GM19463 (cell line): ENCODE results near the gene TMC1.

Experiments
- ATAC-seq: cut with Tn5 transposase; IDR thresholded peaks from one replicate; pipeline ENCODE4 v1.9.1; 2021; ENCODE audit warnings: mild to moderate bottlenecking, moderate library complexity; ENCODE audit not compliant: unreplicated experiment

The TMC1 gene

GRCh38 chr9:72565535-72565934 lies 44.1 kb downstream of the TMC1 start:
- no peak for ATAC-seq

- ATAC-seq = no peak
Measured at GRCh38 chr9:72574156-72574810, 52.9 kb downstream of the TMC1 start.

- no peak for ATAC-seq
Measured at GRCh38 chr9:72575666-72576065, 54.3 kb downstream of the TMC1 start.

GRCh38 chr9:72576087-72576486 lies 54.7 kb downstream of the TMC1 start:
- no peak for ATAC-seq

DNA sequence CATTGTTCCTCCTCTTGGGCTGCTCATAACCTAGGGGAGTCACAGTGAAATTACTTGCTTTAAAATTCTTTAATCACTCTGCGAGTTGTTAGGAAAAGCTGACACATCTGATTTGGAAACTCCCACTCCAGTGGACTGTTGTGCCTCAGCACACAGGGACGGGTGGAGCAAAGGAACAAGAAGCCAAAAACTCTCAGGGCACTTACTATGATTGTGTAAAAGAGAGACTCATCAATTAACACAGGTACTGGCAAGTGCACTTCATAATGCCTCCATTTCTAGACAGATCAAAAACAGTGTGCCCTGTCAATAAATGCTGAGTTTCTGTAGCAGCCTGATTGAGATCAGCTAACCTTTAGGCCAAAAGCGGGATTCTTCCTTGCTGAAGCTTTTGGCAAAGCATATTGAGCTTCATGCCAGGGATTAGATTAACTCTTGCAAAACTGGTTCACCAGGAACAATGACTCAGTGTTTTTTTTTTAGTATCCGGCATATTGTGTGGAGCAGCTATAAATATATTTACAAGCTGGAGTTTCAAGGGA lies 55.9 kb downstream of the TMC1 start:
- no peak for ATAC-seq

DNA sequence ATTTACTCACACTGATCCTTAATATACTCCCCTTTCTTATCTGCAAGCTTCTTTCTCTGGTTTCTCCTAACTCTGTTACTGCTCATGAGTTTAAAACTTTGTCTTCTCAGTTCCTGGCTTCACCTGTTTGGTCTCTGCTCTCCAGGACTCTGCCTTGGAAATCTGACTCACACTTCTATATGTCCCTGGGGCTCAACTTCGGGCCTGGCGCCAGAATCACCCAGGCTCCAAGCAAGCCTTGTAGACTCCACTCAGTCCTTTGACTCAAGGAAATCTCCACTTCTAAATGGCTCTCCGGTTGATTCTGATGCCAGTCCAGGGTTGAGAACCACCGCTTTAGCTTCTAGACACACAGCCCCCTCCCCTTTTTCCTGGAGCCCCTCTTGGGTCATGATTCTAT lies 57.8 kb downstream of the TMC1 start:
- ATAC-seq = no peak

DNA sequence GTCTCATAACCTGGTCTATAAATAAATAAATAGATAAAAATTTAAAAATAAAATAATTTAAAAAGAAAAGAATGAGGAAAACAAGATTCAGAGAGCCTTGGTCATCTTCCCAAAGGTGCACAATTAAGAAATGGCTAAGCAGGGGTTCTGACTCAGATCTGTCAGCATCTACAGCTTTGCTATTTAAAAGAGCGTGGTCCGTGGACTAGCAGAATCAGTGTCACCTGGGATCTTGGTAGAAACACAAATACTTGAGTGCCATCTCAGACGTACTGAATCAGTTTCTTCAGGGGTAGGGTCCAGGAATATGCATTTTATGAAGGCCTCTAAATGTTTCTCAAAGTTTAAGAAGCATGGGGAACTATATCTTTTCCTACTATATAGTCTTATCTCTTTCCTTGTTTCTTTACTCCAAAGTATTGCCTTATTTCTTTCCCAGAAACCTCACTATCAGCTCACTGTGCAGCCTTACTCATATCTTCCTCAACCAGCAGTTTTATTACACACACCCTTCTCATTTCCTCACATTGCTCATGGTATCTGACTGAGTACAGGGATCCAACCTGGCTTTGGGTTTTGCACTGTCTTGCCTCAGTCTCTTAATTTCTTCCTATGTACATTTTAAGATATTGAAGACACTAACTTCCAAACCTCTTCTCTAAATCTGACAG lies 58.6 kb downstream of the TMC1 start:
- no peak for ATAC-seq

GRCh38 chr9:72581694-72582093 lies 60.3 kb downstream of the TMC1 start:
- no peak for ATAC-seq

DNA sequence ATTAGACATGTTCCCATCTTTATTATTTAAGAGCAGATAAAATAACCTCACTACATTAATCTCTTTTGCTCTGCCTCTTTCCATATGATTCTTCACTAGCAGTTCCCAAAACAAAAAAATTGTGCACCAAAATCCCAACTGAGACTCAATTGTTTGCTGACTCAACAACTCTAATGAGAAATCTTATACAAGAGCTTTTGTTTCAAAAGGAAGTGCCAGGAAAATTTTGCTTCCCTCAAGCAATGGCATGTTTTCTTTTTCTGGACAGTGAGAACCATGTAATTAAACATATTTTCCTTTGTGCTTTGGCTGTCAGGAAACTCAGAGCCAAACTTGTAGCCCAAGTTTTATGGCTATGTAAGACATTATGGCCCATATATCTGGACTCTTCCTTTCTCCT lies 62.0 kb downstream of the TMC1 start:
- no peak for ATAC-seq

DNA sequence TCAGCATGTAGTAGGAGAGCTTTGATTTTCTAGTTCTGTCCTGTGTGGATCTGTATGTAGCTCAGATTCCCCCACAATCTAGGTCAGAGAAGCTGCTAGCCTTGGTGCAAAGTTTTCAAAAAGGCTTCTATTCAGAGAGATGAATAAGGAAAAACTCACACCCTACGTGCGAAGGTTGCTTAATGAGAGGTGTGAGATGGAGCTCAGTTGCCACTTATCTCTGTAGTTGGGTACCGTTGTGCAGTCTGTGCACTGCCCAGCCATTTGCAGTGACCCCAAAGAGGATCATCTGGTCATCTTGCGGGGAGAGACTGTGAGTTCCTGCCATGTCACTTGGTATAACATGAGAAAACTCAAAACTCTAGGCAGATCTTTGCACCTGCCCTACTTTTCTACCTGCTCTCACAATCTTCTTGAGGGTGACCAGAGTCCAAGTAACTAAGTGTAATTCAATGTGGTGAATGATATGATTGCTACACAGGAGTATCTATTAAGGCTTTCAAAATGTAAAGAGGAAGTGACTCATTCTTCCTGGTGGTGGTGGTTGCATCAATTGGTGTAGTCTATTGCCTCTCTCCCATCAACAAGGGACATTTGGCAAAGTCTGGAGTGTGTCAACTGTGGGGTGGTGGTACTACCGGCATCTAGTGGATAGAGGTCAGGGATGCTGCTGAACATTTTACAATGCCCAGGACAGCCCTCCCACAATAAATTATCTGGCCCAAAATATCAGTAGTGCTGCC lies 65.2 kb downstream of the TMC1 start:
- ATAC-seq = peak; percentile 80

DNA sequence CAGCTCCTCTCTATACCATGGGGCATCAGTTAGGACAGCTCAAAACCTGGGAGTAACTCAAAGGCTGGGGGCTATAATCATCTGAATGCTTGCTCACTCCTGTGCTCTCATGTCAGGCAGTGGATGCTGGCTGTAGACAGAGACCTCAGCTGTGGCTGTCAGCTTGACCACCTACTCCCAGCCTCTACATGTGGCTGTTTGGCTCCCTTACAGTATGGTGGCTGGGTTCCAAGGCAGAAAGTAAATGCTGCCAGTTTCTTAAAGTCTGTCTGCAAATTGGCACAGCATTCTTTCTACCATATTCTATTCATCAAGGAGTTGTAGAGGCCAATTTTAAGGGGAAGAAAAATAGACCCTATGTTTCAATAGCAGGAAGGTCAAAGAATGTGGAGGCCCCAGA lies 66.9 kb downstream of the TMC1 start:
- ATAC-seq = no peak

DNA sequence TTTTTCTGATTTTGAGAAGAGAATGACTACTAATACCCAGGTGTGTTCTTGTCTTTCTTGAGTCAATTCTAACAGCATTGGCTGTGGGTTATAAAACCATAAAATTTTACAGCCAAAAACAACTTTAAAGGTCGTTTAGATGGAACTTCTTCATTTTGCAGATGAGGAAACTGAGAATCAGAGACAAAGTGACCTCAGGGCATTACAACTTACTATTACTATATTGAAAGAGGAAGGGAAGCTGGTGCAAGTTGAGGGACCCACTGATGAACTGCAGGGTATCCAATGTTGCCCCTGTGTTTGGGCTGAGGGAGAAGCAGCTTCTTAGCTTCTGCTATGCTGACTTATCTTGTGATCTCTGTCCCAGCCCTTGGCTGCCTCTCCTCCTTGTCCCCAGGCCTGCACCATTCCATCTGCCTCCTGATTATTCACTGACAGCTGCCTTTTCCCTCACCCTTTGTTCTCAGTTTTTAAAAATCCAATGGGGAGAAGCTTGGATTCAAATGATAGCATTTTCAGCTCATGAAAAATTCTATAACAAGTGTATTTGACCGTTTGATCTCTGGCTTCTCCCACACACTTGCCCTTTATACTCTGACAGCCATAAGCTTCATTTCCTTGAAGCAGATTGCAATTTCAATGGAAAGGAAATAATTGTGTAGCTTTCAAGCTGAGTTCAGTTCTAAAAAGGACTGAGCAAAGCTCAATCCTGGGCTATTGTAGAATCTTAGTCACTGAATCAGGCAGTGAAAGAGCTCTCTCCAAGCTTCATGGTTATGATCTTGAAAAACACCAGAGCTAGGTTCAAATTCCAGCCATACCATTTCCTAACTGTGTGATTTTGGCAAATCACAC lies 68.5 kb downstream of the TMC1 start:
- ATAC-seq = no peak

GRCh38 chr9:72590824-72591223 lies 69.4 kb downstream of the TMC1 start:
- no peak for ATAC-seq

DNA sequence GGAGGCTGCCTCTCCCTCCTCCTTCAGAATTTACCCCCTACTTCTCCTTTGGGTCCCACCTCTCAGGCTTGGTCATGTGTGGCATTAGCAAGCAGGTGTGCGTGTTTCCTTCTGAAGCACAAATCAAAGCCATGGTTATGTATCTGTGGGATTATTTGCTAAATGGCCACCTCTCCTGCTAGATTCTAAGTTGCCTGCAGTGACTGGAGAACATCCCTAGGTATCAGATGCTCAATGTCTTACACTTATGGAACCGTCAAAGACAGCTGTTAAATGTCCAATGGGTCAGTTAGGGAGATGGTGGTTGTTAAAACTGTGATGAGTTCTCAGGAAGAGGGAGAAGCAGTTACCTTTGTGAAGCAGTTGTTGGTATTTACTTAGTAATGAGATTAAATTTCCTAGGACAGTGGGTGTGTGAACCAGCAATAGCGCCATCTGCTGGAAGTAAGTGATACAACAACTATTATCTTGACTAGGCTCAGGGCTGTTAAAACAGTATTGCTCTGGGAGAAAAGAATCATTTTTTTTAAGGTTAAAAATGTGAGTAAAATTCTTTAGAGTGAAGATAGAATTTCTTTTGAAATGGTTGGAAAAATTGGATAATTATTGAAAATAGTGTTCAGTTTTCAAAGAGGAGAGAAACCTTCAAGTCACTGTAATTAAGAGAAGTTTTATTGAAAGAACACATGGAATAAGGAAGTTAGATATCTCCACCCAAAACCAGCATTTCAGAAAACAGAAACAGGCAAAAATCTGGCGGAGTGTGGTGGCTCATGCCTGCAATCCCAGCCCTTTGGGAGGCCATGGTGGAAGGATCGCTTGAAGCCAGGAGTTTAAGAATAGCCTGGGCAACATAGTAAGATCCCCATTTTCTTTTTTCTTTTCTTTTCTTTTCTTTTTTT lies 71.3 kb downstream of the TMC1 start:
- ATAC-seq = peak; percentile 79

DNA sequence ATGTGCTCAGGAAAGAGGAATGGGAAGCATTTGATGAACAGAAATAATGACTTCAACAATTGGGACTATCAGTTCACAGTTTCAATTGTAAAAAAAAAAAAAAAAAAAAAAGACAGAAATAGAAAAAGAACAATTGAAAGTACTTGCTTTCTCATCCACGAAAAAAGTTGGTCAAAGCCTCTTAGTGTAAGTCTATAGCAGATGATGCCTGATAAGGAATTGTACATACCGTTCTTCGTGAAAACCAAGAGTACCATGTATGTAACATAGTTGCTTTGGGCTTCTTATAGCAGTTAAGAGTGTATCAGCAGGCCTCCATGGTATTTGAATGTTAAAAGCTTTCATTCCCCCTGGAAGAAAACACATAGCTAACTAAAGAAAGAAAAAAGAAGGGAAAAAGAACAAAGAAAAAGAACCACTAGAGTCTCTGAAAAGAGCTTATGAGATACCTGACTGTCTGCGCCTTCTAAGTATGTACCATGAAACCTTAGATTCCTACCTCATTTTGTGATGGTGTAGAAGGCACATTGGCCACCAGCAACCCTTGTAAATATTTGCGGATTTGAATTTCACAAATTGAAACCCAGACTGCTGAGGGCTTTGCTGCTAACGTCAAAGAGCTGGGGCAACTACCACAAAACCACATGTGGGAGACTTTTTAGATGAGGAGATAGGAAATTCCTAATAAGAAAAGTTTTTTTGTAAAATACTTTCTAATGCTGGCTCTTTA lies 75.2 kb downstream of the TMC1 start:
- ATAC-seq = no peak

DNA sequence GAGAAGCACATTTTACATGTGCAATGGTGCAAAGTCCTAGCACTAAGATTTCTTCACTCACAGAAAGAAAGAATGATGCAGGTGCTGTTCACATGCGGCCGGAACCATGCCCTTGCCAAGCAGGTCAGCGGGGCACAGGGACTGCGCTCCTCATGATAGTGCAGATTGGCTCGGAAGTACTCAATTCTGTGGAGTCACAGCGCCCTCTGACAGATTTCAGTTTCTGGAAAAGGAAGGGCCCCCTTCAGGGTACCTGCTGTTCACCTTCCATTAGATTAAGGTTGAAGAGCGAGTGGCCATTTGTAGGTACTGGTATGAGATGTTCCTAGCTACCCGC lies 75.7 kb downstream of the TMC1 start:
- no peak for ATAC-seq

DNA sequence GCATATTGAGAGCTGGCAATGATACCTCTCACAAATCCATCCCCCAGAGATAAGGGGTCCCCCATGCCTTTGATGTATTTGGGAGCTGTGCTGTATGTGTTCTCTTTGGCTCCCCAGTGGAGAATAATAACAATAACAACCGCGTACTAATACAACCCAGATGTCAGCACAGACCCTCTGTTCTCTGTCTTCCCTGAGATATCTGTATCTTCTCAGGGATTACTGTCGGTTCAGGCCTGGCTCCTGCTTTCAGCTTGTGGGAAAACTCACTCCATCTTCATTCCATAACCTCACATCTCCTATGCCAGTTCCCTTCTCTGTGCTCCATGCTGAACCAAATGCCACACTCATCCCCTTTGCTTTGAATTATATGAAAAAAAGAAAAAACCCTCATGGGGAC lies 76.2 kb downstream of the TMC1 start:
- ATAC-seq = no peak

GRCh38 chr9:72598639-72599038 lies 77.2 kb downstream of the TMC1 start:
- ATAC-seq = no peak

- no peak for ATAC-seq
Measured at GRCh38 chr9:72599874-72600534, 78.6 kb downstream of the TMC1 start.
